Cardiac muscle cell (in vitro differentiated cells and primary cell): ENCODE measurements around the gene FLNB. TPM values are rescaled to one million over a fixed set of nuclear protein-coding genes. Genes with fewer than 3 reads are reported as not detected.

Source experiments
- DNase-seq, 2 donors: peaks; one replicate each; pipeline versions ENCODE4 v3.0.0 to v3.0.0-alpha.2; 2010 to 2017; ENCODE audit warnings: low read depth in 1 of 2, low spot score in 1 of 2
- H3K27ac ChIP-seq: fragments of 200-600 bp; sonication (generic); 2 replicates; pipeline ENCODE4 v1.5.1; 2016
- H3K27me3 ChIP-seq: fragments of 200-600 bp; sonication (generic); 2 replicates; pipeline ENCODE4 v1.6.0; 2016; ENCODE audit warnings: control low read depth
- H3K36me3 ChIP-seq: fragments of 200-600 bp; sonication (generic); 2 replicates; pipeline ENCODE4 v1.5.1; 2016; ENCODE audit warnings: control low read depth
- H3K4me1 ChIP-seq: fragments of 200-600 bp; sonication (generic); 2 replicates; pipeline ENCODE4 v1.8.1; 2017; ENCODE audit warnings: low read depth, mild to moderate bottlenecking, mixed run types
- H3K4me3 ChIP-seq: fragments of 200-600 bp; sonication (generic); 2 replicates; pipeline ENCODE4 v1.5.1; 2016; ENCODE audit warnings: mild to moderate bottlenecking
- H3K9me3 ChIP-seq: fragments of 200-600 bp; sonication (generic); 2 replicates; pipeline ENCODE4 v1.5.1; 2017; ENCODE audit warnings: low read depth, mild to moderate bottlenecking, control low read depth
- CTCF ChIP-seq: IDR thresholded peaks from 2 replicates; pipeline ENCODE4 v1.5.1; 2012; ENCODE audit warnings: low read depth, mild to moderate bottlenecking, low read length
- polyA plus RNA-seq: library from polyadenylated mRNA; unstranded; fragments of >200 nt; fragmentation: Nextera tagmentation; extraction: Ambion mirVana; gene quantifications from 2 replicates; pipeline ENCODE4 v1.2.1, GENCODE V29; 2016
- total RNA-seq: library from RNA; depleted of rRNA; stranded (reverse); fragments of >200 nt; gene quantifications from 2 replicates; pipeline ENCODE4 v1.2.3, GENCODE V29; 2016

FLNB gene
- total and polyA plus RNA-seq, 2 experiments from 2014 or later, result 12.1 to 28.7 TPM

GRCh38 chr3:58176185-58176530 lies 167.9 kb downstream of the FLNB start:
- no peak overlapping the region for H3K27ac ChIP-seq
- H3K9me3 ChIP-seq, result no peaks in the 10 kb centered on the region
- no peak for TF ChIP-seq CTCF
- no peak overlapping the region for H3K4me3 ChIP-seq
- H3K4me1 ChIP-seq, result peaks cover 7% of the 10 kb centered on the region
- H3K36me3 ChIP-seq, result no peaks in the 10 kb centered on the region
- peaks cover under 1% of the 10 kb centered on the region for H3K27me3 ChIP-seq
- DNase-seq, result no peak

- Histone ChIP-seq H3K27ac (no peak overlapping the region), H3K4me1 (peaks cover 7% of the 10 kb centered on the region), H3K4me3 (no peak overlapping the region), H3K27me3 (peaks cover 6% of the 10 kb centered on the region), H3K36me3 (no peaks in the 10 kb centered on the region), H3K9me3 (no peaks in the 10 kb centered on the region)
- no peak for DNase-seq
- TF ChIP-seq CTCF, result no peak
These were observed 168.7 kb downstream of the FLNB start for GRCh38 chr3:58176827-58177489.

GRCh38 chr3:58177747-58178527 lies 169.7 kb downstream of the FLNB start:
- no peaks in the 10 kb centered on the region for H3K36me3 ChIP-seq
- H3K4me3 ChIP-seq, result peak overlapping the region; percentile 24
- peak; percentile 90 for TF ChIP-seq CTCF
- peaks cover 7% of the 10 kb centered on the region for H3K4me1 ChIP-seq
- DNase-seq, result peak; percentile 87 to 89
- H3K27me3 ChIP-seq, result peaks cover 11% of the 10 kb centered on the region
- H3K27ac ChIP-seq, result no peak overlapping the region
- H3K9me3 ChIP-seq, result no peaks in the 10 kb centered on the region

GRCh38 chr3:58178528-58179234 lies 170.5 kb downstream of the FLNB start:
- Histone ChIP-seq H3K4me1 (peaks cover 7% of the 10 kb centered on the region), H3K27me3 (peaks cover 15% of the 10 kb centered on the region), H3K9me3 (no peaks in the 10 kb centered on the region), H3K27ac (no peak overlapping the region), H3K4me3 (no peak overlapping the region), H3K36me3 (no peaks in the 10 kb centered on the region)
- no peak for DNase-seq
- no peak for TF ChIP-seq CTCF

GRCh38 chr3:58179235-58180098 lies 171.2 kb downstream of the FLNB start:
- TF ChIP-seq CTCF, result no peak

More at GRCh38 chr3:58179235-58180098, 171.2 kb downstream of the FLNB start:
- DNase-seq, result no peak
- Histone ChIP-seq H3K27me3 (peaks cover 18% of the 10 kb centered on the region), H3K9me3 (no peaks in the 10 kb centered on the region), H3K4me1 (peaks cover 7% of the 10 kb centered on the region), H3K36me3 (no peaks in the 10 kb centered on the region), H3K27ac (no peak overlapping the region), H3K4me3 (no peak overlapping the region)
